B cell (primary cell): ENCODE measurements around the gene SLC24A3. TPM values are rescaled to one million over a fixed set of nuclear protein-coding genes. Genes with fewer than 3 reads are reported as not detected.

ENCODE experiments used
- ATAC-seq: fragments of 200-7000 bp; cut with Tn5 transposase; one replicate; pipeline ENCODE4 v1.10.0; 2021; ENCODE audit warnings: low read depth, mild to moderate bottlenecking, moderate number of reproducible peaks, moderate library complexity
- CTCF ChIA-PET: fragments of 350-600 bp; sonication (Branson Sonifier 250); formaldehyde crosslinking; loops from one replicate; lab custom pipeline; 2021; ENCODE audit warnings: antibody characterized with exemption, inconsistent platforms; lab: Charles Lee
- POLR2A ChIA-PET: fragments of 350-600 bp; sonication (Branson Sonifier 250); formaldehyde crosslinking; loops from one replicate; lab custom pipeline; 2021; ENCODE audit warnings: antibody characterized with exemption; lab: Charles Lee
- DNase-seq: peaks from one replicate; pipeline ENCODE4 v3.0.0; 2013
- H2AFZ ChIP-seq: 2 replicates; pipeline ENCODE4 v1.6.1; 2012; ENCODE audit warnings: mild to moderate bottlenecking, low read depth, low read length; ENCODE audit not compliant: insufficient read depth, poor library complexity, severe bottlenecking
- H3K27ac ChIP-seq, 2 donors: 1 replicate in 1 of 2; 2 replicates in 1 of 2; pipeline ENCODE4 v1.5.1; 2012 to 2013; ENCODE audit warnings: low read length in 2 of 2, mild to moderate bottlenecking in 2 of 2, moderate library complexity in 1 of 2
- H3K27me3 ChIP-seq, 4 experiments: fragments of 200-600 bp in 1 of 4; sonication (generic) in 1 of 4; replicated peaks in 1 of 4; 1 replicate in 2 of 4; 2 replicates in 2 of 4; pipeline versions ENCODE4 v1.6.1 to v1.7.0; 2013 to 2016; ENCODE audit warnings: low read length in 3 of 4, mild to moderate bottlenecking in 2 of 4, mixed read lengths in 1 of 4, moderate library complexity in 1 of 4; ENCODE audit not compliant: insufficient read depth in 4 of 4, control insufficient read depth in 3 of 4; ENCODE audit errors: control extremely low read depth in 1 of 4
- H3K36me3 ChIP-seq, 2 experiments: replicated peaks in 1 of 2; 1 replicate in 1 of 2; 2 replicates in 1 of 2; pipeline versions ENCODE4 v1.6.1 to v1.7.1; 2013; ENCODE audit warnings: low read length in 1 of 2; ENCODE audit not compliant: insufficient read depth in 2 of 2, control insufficient read depth in 1 of 2; ENCODE audit errors: control extremely low read depth in 1 of 2, extremely low read depth in 1 of 2
- H3K4me1 ChIP-seq, 2 donors: fragments of 200-600 bp in 1 of 2; sonication (generic) in 1 of 2; 1 replicate in 1 of 2; 2 replicates in 1 of 2; pipeline versions ENCODE4 v1.5.1 to v1.6.1; 2013 to 2017; ENCODE audit warnings: low read length in 2 of 2; ENCODE audit not compliant: control insufficient read depth in 2 of 2, insufficient read depth in 2 of 2
- H3K4me2 ChIP-seq: replicated peaks from 2 replicates; pipeline ENCODE3; 2012; ENCODE audit warnings: mild to moderate bottlenecking, low read depth, low read length; ENCODE audit not compliant: poor library complexity, severe bottlenecking
- H3K4me3 ChIP-seq, 5 experiments: fragments of 200-600 bp in 1 of 5; sonication (generic) in 1 of 5; 1 replicate in 3 of 5; 2 replicates in 2 of 5; pipeline versions ENCODE4 v1.5.1 to v1.7.0; 2011 to 2016; ENCODE audit warnings: low read length in 4 of 5, mild to moderate bottlenecking in 4 of 5, low read depth in 2 of 5, control low read depth in 1 of 5, moderate library complexity in 1 of 5; ENCODE audit not compliant: insufficient read depth in 1 of 5; ENCODE audit errors: control extremely low read depth in 1 of 5, extremely low read depth in 1 of 5
- H3K79me2 ChIP-seq: fragments of 200-600 bp; sonication (generic); one replicate; pipeline ENCODE4 v1.6.0; 2016; ENCODE audit warnings: low read length; ENCODE audit not compliant: control insufficient read depth, insufficient read depth
- H3K9ac ChIP-seq: fragments of 200-600 bp; sonication (generic); 2 replicates; pipeline ENCODE4 v1.6.1; 2017; ENCODE audit warnings: mild to moderate bottlenecking, low read length, moderate library complexity
- H3K9me3 ChIP-seq, 3 donors: one replicate each; pipeline versions ENCODE4 v1.6.1 to v1.7.1; 2013; ENCODE audit warnings: low read length in 2 of 3; ENCODE audit not compliant: control insufficient read depth in 2 of 3, insufficient read depth in 1 of 3; ENCODE audit errors: control extremely low read depth in 1 of 3
- H4K20me1 ChIP-seq: 2 replicates; pipeline ENCODE4 v1.6.0; 2012; ENCODE audit warnings: mild to moderate bottlenecking, low read length; ENCODE audit not compliant: insufficient read depth, control insufficient read depth, poor library complexity, severe bottlenecking
- H3K27ac Mint-ChIP-seq: one replicate; pipeline ENCODE4 v1.8.0; 2021; ENCODE audit warnings: mixed read lengths
- H3K27me3 Mint-ChIP-seq: one replicate; pipeline ENCODE4 v1.8.0; 2021; ENCODE audit warnings: mixed read lengths
- H3K4me1 Mint-ChIP-seq: one replicate; pipeline ENCODE4 v1.8.0; 2021; ENCODE audit warnings: mixed read lengths
- H3K4me3 Mint-ChIP-seq: one replicate; pipeline ENCODE4 v1.8.0; 2021; ENCODE audit warnings: mixed read lengths
- H3K9me3 Mint-ChIP-seq: one replicate; pipeline ENCODE4 v1.8.0; 2022; ENCODE audit warnings: mixed read lengths; ENCODE audit not compliant: insufficient read depth
- EZH2 ChIP-seq: IDR thresholded peaks from 2 replicates; pipeline ENCODE4 v1.6.1; 2012; ENCODE audit warnings: borderline replicate concordance, low read depth, mild to moderate bottlenecking, moderate library complexity, low read length; ENCODE audit not compliant: insufficient read depth, poor library complexity, severe bottlenecking
- WGBS: methylation state at CpG from one replicate; pipeline ENCODE4 v1.1.5; 2013; ENCODE audit warnings: missing lambda C conversion rate; ENCODE audit not compliant: insufficient coverage; 5-methylcytosine and 5-hydroxymethylcytosine counted together
- intact Hi-C: fragments of 100-400 bp; cut with micrococcal nuclease; formaldehyde crosslinking; loops from one replicate; pipeline ENCODE4 v1.10.0; 2022
- polyA plus RNA-seq: library from polyadenylated mRNA; depleted of rRNA; stranded (reverse); fragments of >200 nt; gene quantifications from 2 replicates; pipeline ENCODE4 v1.2.3, GENCODE V29; 2012
- total RNA-seq, 2 donors: library from RNA; stranded (reverse); fragments of 120-200 nt in 1 of 2; gene quantifications; 1 replicate in 1 of 2; 2 replicates in 1 of 2; pipeline versions ENCODE4 v1.2.3 to v1.2.4, GENCODE V29; 2013 to 2022
- TF ChIP-seq, protein P1 (sequence below): fragments of 200-600 bp; IDR thresholded peaks from one replicate; pipeline ENCODE4 v1.8.0; 2022; ENCODE audit warnings: antibody characterized with exemption, mild to moderate bottlenecking

The SLC24A3 gene
- total and polyA plus RNA-seq, 2 donors (not counting 1 experiment from before 2014, with no cell fraction given): not detected

DNA sequence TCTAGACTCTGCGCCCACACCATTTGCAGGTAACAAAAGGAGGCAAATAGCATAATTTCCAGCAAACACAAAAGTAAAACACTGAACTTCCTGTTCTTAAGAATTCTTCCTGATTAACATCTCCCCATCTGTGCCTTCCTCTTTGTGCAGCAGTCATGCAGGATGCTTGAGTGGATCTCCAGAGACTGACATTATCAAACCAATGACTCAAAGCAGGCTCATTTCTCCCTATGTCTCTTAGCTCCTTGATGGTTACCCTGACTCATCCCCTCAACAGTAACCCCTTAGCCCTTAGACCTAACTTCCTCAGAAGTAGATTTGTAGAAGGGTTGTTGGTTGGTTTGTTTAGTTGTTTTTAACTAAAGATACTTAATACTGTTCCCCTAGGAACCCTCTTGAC lies 408.6 kb downstream of the SLC24A3 start:
- no peak for ATAC-seq
- intact Hi-C loops: no loop called here
- H3K4me1 Mint-ChIP-seq: no peaks in the 10 kb centered on the region

DNA sequence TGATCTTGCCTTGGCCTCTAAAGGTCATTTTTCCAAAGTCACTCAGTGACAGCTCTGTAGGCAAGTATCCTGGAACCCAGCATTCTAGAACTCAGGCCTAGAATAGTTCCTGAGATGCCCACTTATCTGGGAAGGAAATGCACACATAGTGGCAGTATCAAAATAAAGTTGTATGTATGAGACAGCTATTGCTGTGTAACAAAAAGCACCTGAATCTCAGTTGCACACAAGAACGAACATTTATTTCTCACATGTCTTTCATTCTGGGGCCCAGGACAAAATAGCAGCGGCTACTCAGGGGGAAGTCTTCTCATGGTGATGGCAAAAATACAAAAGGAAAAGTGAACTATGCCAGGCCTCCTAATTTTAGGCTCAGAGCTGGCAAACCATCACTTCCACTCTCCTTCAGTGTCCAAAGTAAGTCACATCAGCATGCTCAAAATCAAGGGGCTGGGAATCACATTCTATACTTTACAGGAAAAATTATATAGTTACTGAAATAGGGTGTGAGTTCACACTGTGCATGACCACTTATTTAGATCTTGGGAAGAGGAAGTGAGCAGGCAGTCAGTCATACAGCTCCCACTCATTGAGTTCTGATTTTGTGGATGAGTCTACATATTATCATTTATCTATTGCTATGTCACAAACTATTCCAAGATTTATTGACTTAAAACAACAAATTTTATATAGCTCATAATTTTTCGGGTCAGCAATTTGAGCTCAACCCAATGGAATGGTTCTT lies 412.0 kb downstream of the SLC24A3 start:
- no peak overlapping the region for H2AFZ ChIP-seq
- Mint-ChIP-seq H3K4me1 (no peaks in the 10 kb centered on the region), H3K9me3 (peaks cover 2% of the 10 kb centered on the region), H3K27me3 (peaks cover 33% of the 10 kb centered on the region), H3K27ac (no peak overlapping the region), H3K4me3 (no peak overlapping the region)
- no peaks in the 10 kb centered on the region for H3K27me3 ChIP-seq
- no peaks in the 10 kb centered on the region for H3K9me3 ChIP-seq
- no peaks in the 10 kb centered on the region for H4K20me1 ChIP-seq
- ChIA-PET CTCF (interaction anchor here (0.6 to 6.3 kb wide), 3 partner anchors 10 to 37 kb away, joined by 4 to 32 read pairs (median 4); no protein-coding TSS in a partner anchor), POLR2A (no interaction called here)
- H3K79me2 ChIP-seq: no peaks in the 10 kb centered on the region
- intact Hi-C loops: no loop called here
- no peak overlapping the region for H3K27ac ChIP-seq
- no peak overlapping the region for H3K4me2 ChIP-seq
- WGBS: 100% methylated on average over 1 of the region's 3 CpGs
- H3K4me3 ChIP-seq: no peak overlapping the region
- no peaks in the 10 kb centered on the region for H3K36me3 ChIP-seq
- DNase-seq: no peak
- TF ChIP-seq, protein P1, sequence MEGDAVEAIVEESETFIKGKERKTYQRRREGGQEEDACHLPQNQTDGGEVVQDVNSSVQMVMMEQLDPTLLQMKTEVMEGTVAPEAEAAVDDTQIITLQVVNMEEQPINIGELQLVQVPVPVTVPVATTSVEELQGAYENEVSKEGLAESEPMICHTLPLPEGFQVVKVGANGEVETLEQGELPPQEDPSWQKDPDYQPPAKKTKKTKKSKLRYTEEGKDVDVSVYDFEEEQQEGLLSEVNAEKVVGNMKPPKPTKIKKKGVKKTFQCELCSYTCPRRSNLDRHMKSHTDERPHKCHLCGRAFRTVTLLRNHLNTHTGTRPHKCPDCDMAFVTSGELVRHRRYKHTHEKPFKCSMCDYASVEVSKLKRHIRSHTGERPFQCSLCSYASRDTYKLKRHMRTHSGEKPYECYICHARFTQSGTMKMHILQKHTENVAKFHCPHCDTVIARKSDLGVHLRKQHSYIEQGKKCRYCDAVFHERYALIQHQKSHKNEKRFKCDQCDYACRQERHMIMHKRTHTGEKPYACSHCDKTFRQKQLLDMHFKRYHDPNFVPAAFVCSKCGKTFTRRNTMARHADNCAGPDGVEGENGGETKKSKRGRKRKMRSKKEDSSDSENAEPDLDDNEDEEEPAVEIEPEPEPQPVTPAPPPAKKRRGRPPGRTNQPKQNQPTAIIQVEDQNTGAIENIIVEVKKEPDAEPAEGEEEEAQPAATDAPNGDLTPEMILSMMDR: no peak
- TF ChIP-seq EZH2: no peak
- no peak for ATAC-seq
- H3K9ac ChIP-seq: no peak overlapping the region
- H3K4me1 ChIP-seq: no peaks in the 10 kb centered on the region

More for the DNA sequence above, 408.6 kb downstream of the SLC24A3 start:
- Histone ChIP-seq H3K27me3 (peaks cover 0 to 7% (median 3%) of the 10 kb centered on the region in 4 experiments), H3K79me2 (no peaks in the 10 kb centered on the region), H3K27ac (no peak overlapping the region), H3K9me3 (no peaks in the 10 kb centered on the region), H3K4me1 (no peaks in the 10 kb centered on the region), H4K20me1 (no peaks in the 10 kb centered on the region), H3K4me2 (no peak overlapping the region), H3K36me3 (no peaks in the 10 kb centered on the region), H2AFZ (no peak overlapping the region), H3K9ac (no peak overlapping the region), H3K4me3 (no peak overlapping the region)
- peaks cover 36% of the 10 kb centered on the region for H3K27me3 Mint-ChIP-seq
- TF ChIP-seq, protein P1: no peak
- TF ChIP-seq EZH2: no peak
- no peak overlapping the region for H3K27ac Mint-ChIP-seq
- POLR2A ChIA-PET: no interaction called here
- DNase-seq: no peak
- no peak overlapping the region for H3K4me3 Mint-ChIP-seq
- WGBS: 100% methylated on average over 1 of the region's 1 CpG
- CTCF ChIA-PET: interaction anchor here (1.2 to 6.3 kb wide), 4 partner anchors 8 to 989 kb away, joined by 3 to 32 read pairs (median 9); no protein-coding TSS in a partner anchor
- peaks cover 2% of the 10 kb centered on the region for H3K9me3 Mint-ChIP-seq
